ENCODE data around the gene ADAR.
"Not testable (repeated sequence)": the region's sequence is repeated elsewhere in the genome, so short reads cannot be mapped to it uniquely, and the experiment has no call there.

The ADAR gene, protein sequence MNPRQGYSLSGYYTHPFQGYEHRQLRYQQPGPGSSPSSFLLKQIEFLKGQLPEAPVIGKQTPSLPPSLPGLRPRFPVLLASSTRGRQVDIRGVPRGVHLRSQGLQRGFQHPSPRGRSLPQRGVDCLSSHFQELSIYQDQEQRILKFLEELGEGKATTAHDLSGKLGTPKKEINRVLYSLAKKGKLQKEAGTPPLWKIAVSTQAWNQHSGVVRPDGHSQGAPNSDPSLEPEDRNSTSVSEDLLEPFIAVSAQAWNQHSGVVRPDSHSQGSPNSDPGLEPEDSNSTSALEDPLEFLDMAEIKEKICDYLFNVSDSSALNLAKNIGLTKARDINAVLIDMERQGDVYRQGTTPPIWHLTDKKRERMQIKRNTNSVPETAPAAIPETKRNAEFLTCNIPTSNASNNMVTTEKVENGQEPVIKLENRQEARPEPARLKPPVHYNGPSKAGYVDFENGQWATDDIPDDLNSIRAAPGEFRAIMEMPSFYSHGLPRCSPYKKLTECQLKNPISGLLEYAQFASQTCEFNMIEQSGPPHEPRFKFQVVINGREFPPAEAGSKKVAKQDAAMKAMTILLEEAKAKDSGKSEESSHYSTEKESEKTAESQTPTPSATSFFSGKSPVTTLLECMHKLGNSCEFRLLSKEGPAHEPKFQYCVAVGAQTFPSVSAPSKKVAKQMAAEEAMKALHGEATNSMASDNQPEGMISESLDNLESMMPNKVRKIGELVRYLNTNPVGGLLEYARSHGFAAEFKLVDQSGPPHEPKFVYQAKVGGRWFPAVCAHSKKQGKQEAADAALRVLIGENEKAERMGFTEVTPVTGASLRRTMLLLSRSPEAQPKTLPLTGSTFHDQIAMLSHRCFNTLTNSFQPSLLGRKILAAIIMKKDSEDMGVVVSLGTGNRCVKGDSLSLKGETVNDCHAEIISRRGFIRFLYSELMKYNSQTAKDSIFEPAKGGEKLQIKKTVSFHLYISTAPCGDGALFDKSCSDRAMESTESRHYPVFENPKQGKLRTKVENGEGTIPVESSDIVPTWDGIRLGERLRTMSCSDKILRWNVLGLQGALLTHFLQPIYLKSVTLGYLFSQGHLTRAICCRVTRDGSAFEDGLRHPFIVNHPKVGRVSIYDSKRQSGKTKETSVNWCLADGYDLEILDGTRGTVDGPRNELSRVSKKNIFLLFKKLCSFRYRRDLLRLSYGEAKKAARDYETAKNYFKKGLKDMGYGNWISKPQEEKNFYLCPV

DNA sequence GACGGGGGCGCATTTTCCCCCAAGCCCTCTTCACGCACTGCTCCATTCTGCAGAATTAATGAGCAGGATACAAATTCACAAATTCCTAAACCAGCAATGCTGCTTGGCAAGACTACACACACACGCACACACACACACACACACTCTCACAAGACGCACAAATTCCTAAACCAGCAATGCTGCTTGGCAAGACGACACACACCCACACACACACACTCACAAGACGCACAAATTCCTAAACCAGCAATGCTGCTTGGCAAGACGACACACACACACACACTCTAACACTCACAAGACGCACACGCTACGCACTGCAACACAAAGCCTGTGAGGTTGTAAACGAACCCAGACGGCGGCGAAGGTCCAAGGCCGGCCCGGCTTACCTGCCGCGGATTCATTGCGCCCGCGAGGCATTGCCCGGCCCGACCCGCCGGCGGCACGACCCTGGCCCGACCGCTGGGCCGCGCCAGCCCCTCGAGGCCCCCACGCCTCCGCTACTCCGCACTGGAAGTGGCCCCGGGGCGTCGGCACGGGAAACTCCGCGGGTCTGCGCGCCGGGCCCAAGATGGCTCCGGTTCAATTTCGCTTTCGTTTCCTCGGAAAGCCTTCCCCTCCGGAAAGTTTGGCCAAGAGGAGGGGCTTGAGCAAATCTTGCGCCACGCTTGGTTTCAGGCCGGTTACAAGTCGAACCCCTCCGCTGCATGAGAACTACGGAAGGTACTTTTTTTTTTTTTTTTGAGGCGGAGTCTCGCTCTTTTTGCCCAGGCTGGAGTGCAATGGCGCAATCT, at the start of gene ADAR:
Gene ADAR (minus strand): TSS at position 578 of the 788 bp plus-strand sequence. CDS start 180 bp downstream, at position 398.
- DNase-seq, result peak; percentile 99

GRCh38 chr1:154657556-154657955, 49.6 kb upstream of the ADAR start:
- DNase-seq, result peak; percentile 44

DNA sequence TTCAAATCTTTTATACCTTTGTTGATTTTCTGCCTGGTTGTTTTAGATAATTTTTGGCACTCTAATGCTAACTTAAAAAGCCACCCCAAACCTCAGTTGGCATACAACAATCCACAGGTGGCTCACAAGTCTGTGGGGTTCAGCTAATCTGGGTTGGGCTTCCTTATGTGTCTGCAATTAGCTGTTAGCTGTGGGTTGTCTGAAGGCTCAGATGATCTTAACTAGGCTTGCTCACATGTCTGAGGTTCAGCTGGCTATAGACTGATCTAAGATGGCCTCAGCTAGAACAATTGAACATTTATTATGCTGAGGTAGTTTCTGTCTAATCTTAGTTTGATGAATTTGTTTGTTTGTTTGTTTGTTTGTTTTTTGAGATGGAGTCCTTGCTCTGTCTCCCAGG, 44.9 kb upstream of the ADAR start:
- no peak for DNase-seq

GRCh38 chr1:154644724-154645123, 36.7 kb upstream of the ADAR start:
- not testable (repeated sequence) for DNase-seq

DNA sequence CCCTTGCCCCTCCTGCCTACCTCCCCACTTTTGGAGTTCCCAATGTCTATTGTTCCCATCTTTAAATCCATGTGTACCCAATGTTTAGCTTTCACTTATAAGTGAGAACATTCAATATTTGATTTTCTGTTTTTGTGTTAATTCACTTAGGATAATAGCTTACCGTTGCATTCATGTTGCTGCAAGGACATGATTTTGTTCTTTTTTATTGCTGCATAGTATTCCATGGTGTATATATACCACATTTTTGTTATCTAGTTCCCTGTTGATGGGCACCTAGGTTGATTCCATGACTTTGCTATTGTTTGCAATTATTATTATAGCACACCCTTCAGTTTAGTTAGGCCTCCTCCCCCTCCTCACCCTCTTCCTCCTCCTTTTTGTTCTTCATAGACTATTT, 33.5 kb upstream of the ADAR start:
- DNase-seq, result no peak

GRCh38 chr1:154639876-154640275, 31.9 kb upstream of the ADAR start:
- no peak for DNase-seq

DNA sequence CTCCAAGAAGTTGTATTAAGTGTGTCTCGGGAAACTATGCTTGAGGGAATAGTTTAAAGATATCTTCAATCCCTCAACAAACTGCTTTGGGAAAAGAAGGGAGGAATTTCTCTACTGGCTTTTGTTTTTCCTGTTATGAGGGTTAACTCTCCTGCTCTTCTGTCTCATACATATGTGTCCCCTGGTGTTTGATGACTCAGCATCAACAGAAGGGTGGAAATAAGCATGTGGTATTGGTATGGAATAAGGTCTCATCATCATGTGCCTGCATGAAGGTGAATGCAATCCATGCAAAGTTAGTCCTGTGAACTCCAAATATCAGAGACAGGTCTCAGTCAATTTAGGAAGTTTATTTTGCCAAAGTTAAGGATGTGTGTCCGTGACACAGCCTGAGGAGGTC, 27.2 kb upstream of the ADAR start:
- DNase-seq, result no peak

GRCh38 chr1:154629675-154630073, 21.7 kb upstream of the ADAR start:
- DNase-seq, result no peak

DNA sequence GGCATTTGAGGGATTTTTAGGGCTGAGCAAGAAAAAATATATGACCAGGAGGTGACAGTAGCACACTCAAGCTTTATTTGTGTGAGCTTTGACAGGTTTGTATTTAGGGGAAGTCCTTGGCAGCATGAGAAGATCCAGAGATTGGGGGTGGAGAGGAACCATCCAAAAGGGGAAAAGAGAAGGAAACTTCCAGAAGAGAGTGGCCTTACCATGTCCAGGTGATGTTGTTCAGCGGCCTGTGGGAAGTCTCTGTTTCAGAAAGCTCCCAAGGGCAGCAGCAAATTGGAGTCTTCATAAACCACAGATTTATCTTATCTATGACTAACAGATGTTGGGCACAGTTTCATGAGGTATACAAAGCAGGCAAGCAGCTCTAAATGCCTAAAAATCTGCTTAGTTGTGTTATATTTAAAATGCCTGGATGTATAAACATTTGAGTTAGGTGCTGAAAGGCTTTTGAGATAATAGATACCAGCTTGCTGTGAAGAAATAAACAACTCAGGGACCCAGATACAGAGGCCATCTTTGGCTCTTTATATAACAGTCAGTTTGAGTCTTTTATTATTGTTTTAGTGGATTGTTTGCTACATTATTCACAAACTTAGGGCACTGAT, 21.2 kb upstream of the ADAR start:
- peak; percentile 29 for DNase-seq

DNA sequence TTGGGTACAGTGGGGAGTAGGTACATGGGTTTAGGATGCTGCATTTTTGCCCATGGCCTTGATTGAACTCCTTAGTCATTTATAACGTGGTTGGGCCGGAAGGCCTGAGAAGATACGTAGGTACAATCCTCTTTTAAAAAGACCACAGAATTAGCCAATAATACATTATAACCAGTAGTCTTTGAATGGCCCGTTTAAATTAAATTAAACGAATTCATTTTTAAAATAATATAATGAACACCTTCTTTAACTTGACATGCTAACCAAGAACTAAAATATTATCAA, 20.1 kb upstream of the ADAR start:
- DNase-seq, result no peak

GRCh38 chr1:154627257-154628120, 19.5 kb upstream of the ADAR start:
- DNase-seq, result peak; percentile 86

GRCh38 chr1:154626456-154627256, 18.7 kb upstream of the ADAR start:
- no peak for DNase-seq

GRCh38 chr1:154624746-154625643, 17.0 kb upstream of the ADAR start:
- no peak for DNase-seq

DNA sequence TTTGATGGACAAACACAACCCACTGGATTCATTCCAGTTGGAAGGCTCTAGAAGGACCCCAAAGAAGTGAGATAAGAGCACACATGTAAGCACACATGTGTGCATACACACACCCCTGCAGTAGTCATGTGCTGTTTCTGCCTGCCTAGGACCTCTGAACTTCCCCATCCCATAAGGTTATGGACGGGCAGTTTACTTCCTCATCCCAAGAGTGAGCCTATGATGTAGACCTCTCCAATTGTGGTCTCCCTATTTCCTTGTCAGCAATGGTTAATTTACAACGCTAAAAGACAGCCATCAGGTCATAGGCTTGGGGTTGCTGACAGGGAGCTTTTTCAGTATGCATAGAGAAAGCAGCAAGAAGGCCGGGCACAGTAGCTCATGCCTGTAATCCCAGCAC, 15.4 kb upstream of the ADAR start:
- peak; percentile 78 for DNase-seq

DNA sequence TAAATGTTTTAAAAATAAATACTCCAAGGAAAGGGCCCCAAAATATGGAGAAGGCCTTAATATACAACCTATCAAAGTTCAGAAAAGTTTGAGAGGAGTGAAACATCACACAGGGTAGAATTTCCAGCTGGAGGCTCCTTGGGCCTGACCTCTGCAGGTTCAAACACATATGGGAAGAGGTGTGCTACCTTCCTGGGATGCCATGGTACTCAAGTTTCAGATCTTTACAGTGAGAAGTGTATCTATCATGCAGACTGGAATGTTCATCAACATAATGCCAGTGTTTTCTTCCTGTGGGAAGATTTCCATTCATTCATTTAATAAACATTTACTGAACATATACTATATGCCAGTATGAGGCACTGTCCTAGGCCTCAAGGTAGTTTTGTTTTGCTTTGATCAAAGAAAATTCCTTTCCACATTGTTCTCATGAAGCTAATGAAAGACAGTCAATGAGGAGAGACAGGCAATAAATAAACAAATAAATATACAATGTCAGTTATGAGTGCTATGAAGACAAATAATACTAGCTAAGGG, 14.6 kb upstream of the ADAR start:
- DNase-seq, result no peak

DNA sequence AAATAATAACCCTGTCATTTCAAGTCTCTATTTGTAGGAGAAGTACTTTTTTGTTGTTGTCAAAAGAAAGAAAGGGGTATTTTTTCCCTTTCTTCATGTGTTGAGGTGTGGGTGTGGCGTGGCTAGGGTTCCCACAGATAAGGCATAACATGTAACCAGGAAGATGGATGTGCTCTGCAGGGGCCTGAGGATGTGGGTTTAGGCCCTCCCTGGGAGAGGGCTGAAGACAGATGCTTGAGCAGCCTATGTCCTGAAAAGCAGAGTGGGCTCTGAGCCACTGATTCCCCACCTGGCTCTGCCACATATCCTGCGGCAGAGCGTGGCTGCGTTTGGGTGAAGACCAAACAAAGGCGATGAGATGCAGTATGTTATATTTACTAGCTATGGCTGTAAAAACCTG, 13.9 kb upstream of the ADAR start:
- no peak for DNase-seq

- DNase-seq, result peak; percentile 42
These were observed 12.8 kb upstream of the ADAR start for GRCh38 chr1:154620751-154621150.

GRCh38 chr1:154619181-154619948, 11.4 kb upstream of the ADAR start:
- no peak for DNase-seq
